ENCODE results near the gene TMEM271.

- TF ChIP-seq MYC (IDR thresholded peaks at IDR 0.05; ENCODE audit: low read depth, low read length), result no peak
- TF ChIP-seq, protein P1, sequence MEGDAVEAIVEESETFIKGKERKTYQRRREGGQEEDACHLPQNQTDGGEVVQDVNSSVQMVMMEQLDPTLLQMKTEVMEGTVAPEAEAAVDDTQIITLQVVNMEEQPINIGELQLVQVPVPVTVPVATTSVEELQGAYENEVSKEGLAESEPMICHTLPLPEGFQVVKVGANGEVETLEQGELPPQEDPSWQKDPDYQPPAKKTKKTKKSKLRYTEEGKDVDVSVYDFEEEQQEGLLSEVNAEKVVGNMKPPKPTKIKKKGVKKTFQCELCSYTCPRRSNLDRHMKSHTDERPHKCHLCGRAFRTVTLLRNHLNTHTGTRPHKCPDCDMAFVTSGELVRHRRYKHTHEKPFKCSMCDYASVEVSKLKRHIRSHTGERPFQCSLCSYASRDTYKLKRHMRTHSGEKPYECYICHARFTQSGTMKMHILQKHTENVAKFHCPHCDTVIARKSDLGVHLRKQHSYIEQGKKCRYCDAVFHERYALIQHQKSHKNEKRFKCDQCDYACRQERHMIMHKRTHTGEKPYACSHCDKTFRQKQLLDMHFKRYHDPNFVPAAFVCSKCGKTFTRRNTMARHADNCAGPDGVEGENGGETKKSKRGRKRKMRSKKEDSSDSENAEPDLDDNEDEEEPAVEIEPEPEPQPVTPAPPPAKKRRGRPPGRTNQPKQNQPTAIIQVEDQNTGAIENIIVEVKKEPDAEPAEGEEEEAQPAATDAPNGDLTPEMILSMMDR (IDR thresholded peaks at IDR 0.05; ENCODE audit: extremely low read depth in 1 of 2, insufficient read depth in 1 of 2, low read depth in 1 of 2, low read length in 2 of 2), result no peak
- TF ChIP-seq EZH2 (IDR thresholded peaks at IDR 0.05; ENCODE audit: borderline replicate concordance, low read depth, low read length, severe bottlenecking), result no peak
- no peak for TF ChIP-seq POLR2AphosphoS5 (IDR thresholded peaks at IDR 0.05; ENCODE audit: insufficient read depth, low read depth, low read length)
- TF ChIP-seq POLR2A (IDR thresholded peaks at IDR 0.05; ENCODE audit: low read depth, low read length), result no peak
Measured at GRCh38 chr4:620851-621261, 44.8 kb upstream of the TMEM271 start.

Measured in endothelial cell of umbilical vein (primary cell).